ENCODE measurements around the gene TIGAR.

TIGAR gene

DNA sequence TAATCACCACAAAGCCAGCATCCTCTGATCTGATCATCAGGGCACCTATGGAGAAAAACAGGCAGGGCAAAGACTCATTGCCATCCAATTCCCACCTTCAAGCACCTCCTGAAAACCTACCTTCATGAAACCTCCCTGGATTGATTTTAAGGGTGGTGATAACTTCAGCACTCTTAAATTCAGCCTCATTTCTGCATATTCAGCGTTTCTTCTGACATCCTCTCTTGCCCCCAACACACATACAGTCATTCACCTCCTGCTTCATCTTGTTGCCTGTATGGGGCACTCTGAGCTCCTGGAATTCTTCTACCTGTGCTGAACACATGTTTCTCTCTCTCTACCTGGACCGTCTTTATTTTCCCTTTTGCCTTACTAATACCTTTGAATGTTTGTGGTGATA is 51.6 kb downstream of the TIGAR start:
- H3K9me3 Mint-ChIP-seq, result no peaks in the 10 kb centered on the region

DNA sequence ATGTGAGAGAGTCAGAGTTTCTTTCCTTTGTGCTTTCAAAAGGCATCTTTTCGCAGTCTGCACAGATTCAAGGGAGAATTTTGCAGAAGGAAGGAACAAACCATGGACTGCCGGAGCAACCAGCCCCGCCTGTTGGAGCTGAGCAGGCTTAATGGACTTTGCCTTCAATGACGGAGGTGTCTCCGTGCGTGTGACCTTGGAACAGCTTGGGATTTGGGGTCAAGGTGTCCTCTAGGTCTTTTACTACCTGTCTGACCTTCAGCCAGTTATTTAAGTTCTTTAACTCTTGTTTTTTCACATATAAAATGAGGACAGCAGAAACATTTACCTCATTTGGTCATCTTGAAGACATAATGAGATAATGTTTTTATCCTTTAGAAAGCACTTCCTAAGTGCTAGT is 54.4 kb downstream of the TIGAR start:
- Mint-ChIP-seq H3K4me3 (no peak overlapping the region), H3K27ac (no peak overlapping the region), H3K4me1 (no peaks in the 10 kb centered on the region), H3K9me3 (no peaks in the 10 kb centered on the region), H3K27me3 (peaks cover 23% of the 10 kb centered on the region)
- no peak for ATAC-seq
- no peak for DNase-seq

More for the DNA sequence above, 51.6 kb downstream of the TIGAR start:
- Mint-ChIP-seq H3K4me1 (no peaks in the 10 kb centered on the region), H3K27ac (no peak overlapping the region), H3K27me3 (no peaks in the 10 kb centered on the region), H3K4me3 (no peak overlapping the region)
- ATAC-seq, result no peak
- DNase-seq, result no peak

DNA sequence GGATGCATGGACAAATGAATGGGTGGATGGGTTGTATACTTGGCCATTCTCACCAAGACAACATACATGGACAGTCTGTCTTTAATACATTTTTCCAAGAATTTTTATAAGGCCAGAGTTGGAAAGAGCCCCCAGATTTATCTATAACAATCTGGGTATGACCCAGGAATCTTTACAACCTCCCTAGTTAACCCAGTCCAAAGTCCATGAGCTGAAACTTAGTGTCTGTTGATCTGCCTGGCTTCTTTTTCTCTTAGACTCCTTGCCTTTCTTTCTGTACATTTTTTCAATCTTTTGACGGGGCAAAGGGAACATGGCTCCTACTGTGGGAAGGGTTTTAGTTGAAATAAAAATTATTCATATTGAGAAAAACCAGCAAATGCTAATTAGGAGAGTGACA is 57.8 kb downstream of the TIGAR start:
- Mint-ChIP-seq H3K9me3 (no peaks in the 10 kb centered on the region), H3K27ac (no peak overlapping the region), H3K27me3 (peaks cover 27% of the 10 kb centered on the region), H3K4me1 (no peaks in the 10 kb centered on the region), H3K4me3 (no peak overlapping the region)
- DNase-seq (no peak), ATAC-seq (no peak)

DNA sequence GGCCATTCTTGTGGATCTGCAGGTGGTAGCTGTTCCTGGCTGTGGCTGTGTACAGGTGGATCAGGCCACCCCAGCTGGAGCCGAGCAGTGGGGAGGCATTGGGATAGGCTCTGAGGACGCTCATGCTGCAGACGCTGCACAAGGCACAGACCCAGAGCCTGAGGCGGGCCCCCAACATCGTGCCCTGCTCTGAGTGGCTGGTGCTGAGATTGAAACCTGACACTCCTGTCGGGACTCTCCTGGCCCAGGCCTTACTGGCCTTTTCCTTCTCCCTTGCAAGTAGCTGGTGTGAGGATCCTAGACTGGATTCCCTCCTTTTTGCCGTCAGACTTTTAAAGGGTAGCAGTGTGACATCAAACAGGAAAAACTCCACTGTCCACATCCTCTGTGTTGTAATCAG is 58.4 kb downstream of the TIGAR start, which contains the start of gene FGF23:
Gene FGF23 (minus strand): TSS at position 308 of the 400 bp plus-strand sequence. CDS start 130 bp downstream, at position 178.
- Mint-ChIP-seq H3K4me3 (no peak within 1 kb of the TSS), H3K27me3 (peaks cover 27% of the 10 kb centered on the region), H3K27ac (no peak within 1 kb of the TSS), H3K4me1 (no peaks in the 10 kb centered on the region), H3K9me3 (no peaks in the 10 kb centered on the region)
- ATAC-seq (no peak), DNase-seq (no peak)

DNA sequence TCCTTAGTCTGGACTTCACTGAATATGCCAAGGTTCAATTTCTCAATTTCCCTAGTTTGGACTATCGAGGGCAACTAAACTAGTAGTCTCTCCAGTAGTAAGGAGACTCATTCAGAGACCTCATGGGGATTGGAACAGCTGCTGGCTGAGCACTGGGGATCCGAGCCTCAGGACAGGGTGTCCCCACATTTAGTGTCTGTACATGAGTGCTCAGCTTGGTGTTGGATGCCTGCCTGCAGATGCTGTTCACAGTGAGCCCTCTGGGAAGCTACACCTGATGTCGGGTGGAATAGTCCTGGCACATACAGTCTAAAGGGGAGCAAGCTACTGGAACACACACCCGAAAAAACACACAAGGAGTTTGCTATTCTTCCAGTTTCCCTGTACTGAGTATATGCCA is 59.3 kb downstream of the TIGAR start:
- Mint-ChIP-seq H3K4me1 (no peaks in the 10 kb centered on the region), H3K27me3 (peaks cover 27% of the 10 kb centered on the region), H3K27ac (no peak overlapping the region)

DNA sequence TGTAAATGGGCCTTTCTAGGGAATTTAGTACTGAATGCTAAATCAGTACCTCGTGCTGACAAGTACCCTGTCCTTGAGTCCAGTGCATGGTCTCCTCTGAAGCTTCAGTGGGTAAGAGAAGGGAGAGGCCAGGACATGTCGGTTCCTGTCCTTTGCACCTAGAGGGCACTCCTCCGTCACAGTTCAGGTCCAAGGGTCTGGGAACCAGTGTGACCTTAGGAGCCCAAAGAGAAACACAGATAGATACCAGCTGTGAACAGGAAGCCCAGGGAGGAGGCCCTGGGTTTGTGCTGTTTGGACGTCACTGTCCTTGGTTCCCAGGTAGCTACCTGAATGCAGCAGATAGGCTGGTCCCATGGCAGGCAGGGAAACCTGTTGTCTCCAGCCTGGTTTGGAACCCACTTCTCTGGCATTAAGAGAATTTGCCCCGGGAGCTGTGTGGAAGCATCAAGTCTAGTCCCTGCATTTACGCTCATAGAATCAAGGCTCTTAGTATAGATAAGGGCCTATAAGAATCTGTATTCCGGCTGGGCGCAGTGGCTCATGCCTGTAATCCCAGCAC is 62.4 kb downstream of the TIGAR start:
- peaks cover 25% of the 10 kb centered on the region for H3K27me3 Mint-ChIP-seq
- no peak overlapping the region for H3K4me3 Mint-ChIP-seq
- no peaks in the 10 kb centered on the region for H3K9me3 Mint-ChIP-seq
- H3K27ac Mint-ChIP-seq, result peak overlapping the region in 1 of 2 donors; percentile 42
- DNase-seq (peak in 1 of 2 donors; percentile 15), ATAC-seq (peak; percentile 53)
- H3K4me1 Mint-ChIP-seq, result no peaks in the 10 kb centered on the region

More for the DNA sequence above, 59.3 kb downstream of the TIGAR start:
- H3K4me3 Mint-ChIP-seq, result no peak overlapping the region
- ATAC-seq (no peak), DNase-seq (no peak)
- no peaks in the 10 kb centered on the region for H3K9me3 Mint-ChIP-seq

DNA sequence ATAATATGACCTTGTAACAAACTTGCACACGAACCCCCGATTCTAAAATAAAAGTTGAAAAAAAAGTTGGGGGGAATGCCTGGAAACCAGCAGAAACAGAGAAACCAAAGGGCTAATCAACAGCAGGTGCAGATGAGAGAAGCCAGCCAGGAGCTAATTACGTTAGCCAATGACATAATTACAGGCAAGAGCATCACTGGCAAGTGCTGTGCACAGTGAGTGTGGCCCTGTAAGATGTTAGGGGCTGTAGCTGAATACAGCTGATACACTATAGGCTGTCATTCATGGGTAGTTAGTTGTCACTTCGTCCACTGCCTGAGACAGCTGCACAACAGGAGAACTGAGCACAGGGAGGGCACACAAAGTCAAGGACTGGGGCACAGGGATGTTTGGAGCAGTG is 65.8 kb downstream of the TIGAR start:
- no peaks in the 10 kb centered on the region for H3K4me1 Mint-ChIP-seq
- no peak overlapping the region for H3K27ac Mint-ChIP-seq
- H3K27me3 Mint-ChIP-seq, result no peaks in the 10 kb centered on the region
- no peaks in the 10 kb centered on the region for H3K9me3 Mint-ChIP-seq
- H3K4me3 Mint-ChIP-seq, result no peak overlapping the region
- DNase-seq (no peak), ATAC-seq (no peak)

DNA sequence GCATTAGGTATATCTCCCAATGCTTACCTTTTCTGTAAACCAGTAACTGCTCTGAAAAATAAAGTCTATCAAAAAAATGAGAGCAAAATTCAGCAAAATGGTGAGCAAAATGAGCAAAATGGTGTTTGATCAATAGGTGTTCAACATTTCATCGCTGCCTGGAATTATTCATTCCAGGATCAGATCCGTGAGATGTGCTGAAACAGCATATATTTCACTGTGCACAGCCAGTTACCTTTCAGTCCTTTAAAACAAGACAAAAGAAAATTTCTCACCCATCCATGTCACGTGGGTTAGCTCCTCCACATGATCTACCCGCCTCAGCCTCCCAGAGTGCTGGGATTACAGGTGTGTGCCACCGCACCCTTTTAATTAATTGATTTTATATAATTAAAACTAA is 66.6 kb downstream of the TIGAR start:
- Mint-ChIP-seq H3K4me3 (no peak overlapping the region), H3K27ac (no peak overlapping the region), H3K4me1 (peaks cover 8% of the 10 kb centered on the region), H3K9me3 (no peaks in the 10 kb centered on the region), H3K27me3 (no peaks in the 10 kb centered on the region)
- DNase-seq (no peak), ATAC-seq (no peak)

DNA sequence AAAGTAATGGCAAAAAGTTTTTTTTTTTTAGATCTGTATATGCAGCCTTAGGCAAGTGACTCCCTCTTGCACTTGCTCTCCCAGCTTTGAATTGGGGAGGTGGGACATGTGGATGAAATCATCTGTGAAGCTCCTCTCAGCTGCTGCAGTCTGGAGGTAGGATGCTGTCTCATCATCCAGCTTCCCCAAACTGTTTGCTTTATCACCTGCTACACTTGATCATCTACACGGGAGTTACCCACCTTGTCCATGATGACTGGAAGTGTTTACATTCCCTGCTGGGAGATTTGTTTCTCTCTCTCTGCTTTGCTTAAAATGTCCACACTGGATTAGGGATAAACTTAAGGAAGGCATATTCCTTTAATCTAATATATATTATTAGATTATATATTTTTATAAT is 67.0 kb downstream of the TIGAR start:
- DNase-seq (no peak), ATAC-seq (no peak)
- Mint-ChIP-seq H3K4me3 (no peak overlapping the region), H3K27me3 (no peaks in the 10 kb centered on the region), H3K4me1 (peaks cover 9% of the 10 kb centered on the region), H3K9me3 (no peaks in the 10 kb centered on the region), H3K27ac (no peak overlapping the region)

DNA sequence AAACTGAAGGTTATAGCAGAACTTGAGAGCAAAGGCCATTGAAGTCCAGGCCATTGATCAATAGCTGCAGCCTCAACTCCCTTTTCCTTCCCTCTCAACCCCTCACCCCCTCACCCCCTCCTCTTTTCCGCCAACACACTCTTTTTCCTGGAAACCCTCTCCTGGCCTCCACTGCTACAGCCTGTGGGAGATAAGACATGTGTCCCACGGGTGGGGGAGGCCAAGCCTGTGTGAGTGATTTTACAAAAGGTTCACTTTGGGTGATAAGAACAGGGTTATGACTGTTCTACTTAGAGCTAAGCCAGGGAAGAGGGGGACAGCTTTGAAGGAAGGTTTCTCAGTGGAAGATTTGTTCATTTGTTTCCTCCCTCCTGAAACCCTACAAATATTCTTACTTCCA is 67.6 kb downstream of the TIGAR start:
- peaks cover 9% of the 10 kb centered on the region for H3K4me1 Mint-ChIP-seq
- no peak for DNase-seq
- H3K27ac Mint-ChIP-seq, result peak overlapping the region in 1 of 2 donors; percentile 72
- peaks cover under 1% of the 10 kb centered on the region for H3K27me3 Mint-ChIP-seq
- no peak for ATAC-seq
- H3K4me3 Mint-ChIP-seq, result no peak overlapping the region
- H3K9me3 Mint-ChIP-seq, result no peaks in the 10 kb centered on the region

DNA sequence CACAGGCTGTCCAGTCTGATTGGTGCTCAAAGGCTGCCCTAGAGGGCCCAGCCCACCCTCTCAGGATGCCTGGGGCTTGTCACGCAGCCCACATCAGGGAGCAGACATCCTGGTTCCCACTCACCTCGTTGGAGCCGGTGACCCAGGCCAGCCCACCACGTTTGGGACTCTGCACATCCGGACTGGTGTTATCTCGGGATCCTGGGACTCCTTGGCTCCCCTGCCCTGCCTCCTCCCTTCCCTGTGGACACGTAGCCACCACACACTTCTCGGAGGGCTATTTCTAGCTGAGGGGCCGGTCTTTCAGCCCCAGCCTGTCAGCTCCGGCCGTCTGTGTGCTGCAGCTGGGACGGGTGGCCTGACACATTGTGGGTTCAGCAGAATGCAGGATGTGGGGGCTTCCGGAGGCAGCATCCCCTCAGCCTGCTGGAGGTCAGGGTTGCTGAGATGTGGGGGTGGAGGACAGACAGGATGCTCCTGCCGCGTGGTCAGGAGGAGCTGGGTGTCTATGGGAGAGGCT is 71.3 kb downstream of the TIGAR start:
- Mint-ChIP-seq H3K4me1 (peaks cover 9% of the 10 kb centered on the region), H3K27me3 (peaks cover 18% of the 10 kb centered on the region), H3K9me3 (no peaks in the 10 kb centered on the region), H3K27ac (peak overlapping the region in 1 of 2 donors; percentile 43), H3K4me3 (peak overlapping the region in 1 of 2 donors; percentile 58)
- ATAC-seq, result peak; percentile 33
- DNase-seq, result peak in 1 of 2 donors; percentile 11

DNA sequence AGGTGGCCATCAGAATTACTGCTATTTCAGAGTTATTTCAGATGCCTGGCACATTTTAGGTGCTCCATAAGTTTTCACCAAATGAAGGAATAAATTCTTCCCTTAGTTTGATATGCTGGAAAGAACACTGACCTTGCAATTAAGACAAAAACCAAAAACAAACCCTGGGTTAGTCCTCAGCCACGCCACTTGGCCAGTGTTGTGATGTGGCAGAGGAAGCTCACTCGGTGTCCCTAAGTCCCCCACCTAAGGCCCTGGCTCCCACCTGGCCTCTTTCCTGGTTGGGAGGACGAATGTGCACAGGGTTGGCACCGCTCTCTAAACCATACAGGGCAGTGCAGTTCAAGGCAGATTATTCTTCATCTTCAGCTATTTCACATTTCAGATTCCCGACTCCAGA is 72.2 kb downstream of the TIGAR start:
- DNase-seq, result no peak
- Mint-ChIP-seq H3K9me3 (no peaks in the 10 kb centered on the region), H3K27me3 (peaks cover 18% of the 10 kb centered on the region), H3K4me3 (no peak overlapping the region), H3K27ac (no peak overlapping the region), H3K4me1 (peaks cover 9% of the 10 kb centered on the region)
- ATAC-seq, result no peak

DNA sequence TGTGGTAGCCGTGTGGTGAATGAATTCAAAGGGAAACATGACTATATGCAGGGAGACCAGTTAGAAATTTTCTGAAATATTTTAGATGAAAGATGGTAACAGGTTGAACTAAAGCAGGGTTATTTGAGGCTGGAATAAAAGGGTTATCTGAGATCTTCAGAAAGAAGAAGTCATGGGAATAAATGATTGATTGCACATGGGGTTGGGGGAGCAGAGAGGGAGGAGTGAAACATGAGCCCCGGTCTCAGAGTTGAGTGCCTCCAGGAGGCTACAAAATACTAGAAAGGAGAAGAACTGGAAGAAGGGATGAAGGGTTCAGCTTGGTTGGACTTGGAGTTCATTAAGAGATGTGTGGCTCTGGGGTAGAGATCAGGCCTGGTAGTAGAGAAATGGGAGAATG is 74.8 kb downstream of the TIGAR start:
- Mint-ChIP-seq H3K4me3 (no peak overlapping the region), H3K27me3 (peaks cover 22% of the 10 kb centered on the region), H3K9me3 (no peaks in the 10 kb centered on the region), H3K4me1 (peaks cover 9% of the 10 kb centered on the region), H3K27ac (no peak overlapping the region)
- ATAC-seq (no peak), DNase-seq (no peak)

DNA sequence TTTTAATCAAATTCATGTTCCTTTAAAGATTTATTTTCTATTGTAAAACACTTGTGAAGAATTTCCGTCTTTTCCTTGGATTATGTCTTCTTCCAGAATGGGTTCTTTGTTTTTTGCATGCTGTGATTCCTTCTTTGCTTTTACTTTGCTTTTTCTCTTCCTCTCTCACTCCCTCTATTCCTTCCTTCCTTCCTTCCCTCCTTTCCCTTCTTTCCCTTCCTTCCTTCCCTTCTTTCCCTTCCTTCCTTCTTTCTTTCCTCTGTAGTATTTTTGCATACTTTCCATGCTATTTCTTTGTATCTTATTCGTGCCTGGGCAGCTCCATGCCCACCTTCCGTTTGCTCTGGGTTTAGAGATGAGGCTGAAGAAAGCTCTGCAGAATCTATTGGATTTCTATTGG is 80.1 kb downstream of the TIGAR start:
- H3K27ac Mint-ChIP-seq, result no peak overlapping the region
- no peak for DNase-seq
- H3K4me3 Mint-ChIP-seq, result no peak overlapping the region

DNA sequence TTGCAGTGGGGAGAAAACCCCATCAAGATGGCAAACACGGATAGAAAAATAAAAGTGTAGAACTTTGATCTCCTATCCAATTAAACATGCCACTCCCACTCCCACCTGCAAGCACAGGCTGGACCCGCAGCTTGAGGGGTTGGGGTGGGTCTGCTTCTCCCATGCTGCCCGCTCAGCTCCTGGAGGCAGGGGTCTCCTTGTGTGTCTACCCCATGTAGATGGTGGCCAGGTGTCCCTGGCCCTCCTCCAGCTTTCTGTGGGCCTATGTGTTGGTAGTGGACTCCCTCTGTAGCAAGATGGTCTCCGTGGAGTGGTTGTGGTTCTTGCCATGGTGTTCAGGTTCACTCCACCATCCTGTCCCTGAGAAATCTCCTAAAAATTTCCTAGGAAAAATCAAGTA is 82.0 kb downstream of the TIGAR start:
- no peak overlapping the region for H3K4me3 Mint-ChIP-seq
- no peak overlapping the region for H3K27ac Mint-ChIP-seq
- DNase-seq (no peak), ATAC-seq (no peak)
- no peaks in the 10 kb centered on the region for H3K4me1 Mint-ChIP-seq
- H3K27me3 Mint-ChIP-seq, result peaks cover 13% of the 10 kb centered on the region
- H3K9me3 Mint-ChIP-seq, result no peaks in the 10 kb centered on the region

More for the DNA sequence above, 80.1 kb downstream of the TIGAR start:
- Mint-ChIP-seq H3K4me1 (no peaks in the 10 kb centered on the region), H3K27me3 (peaks cover 13% of the 10 kb centered on the region), H3K9me3 (no peaks in the 10 kb centered on the region)
- no peak for ATAC-seq

Data from stimulated activated naive CD8-positive, alpha-beta T cell treated with anti-CD3 and anti-CD28 coated beads, Interleukin-15, amount 100 ng/mL, for 72 hours (primary cell).